Pancreas (tissue), 10 donors: ENCODE results near the gene USP51. TPM values are rescaled to one million over a fixed set of nuclear protein-coding genes. Genes with fewer than 3 reads are reported as not detected.
A peak's percentile ranks its signal among the peaks of the same experiment; 100 is the strongest.

Experiments
- ATAC-seq, 4 donors: fragments of 200-7000 bp; cut with Tn5 transposase; one replicate each; pipeline versions ENCODE4 v1.8.0 to v1.9.1; 2020; ENCODE audit warnings: mild to moderate bottlenecking in 4 of 4, moderate library complexity in 4 of 4
- DNase-seq, 6 donors: peaks; one replicate each; pipeline ENCODE4 v3.0.0-alpha.2; 2020
- FAIRE-seq: peaks from 2 replicates; lab custom pipeline; 2012; peaks lifted over from hg19 to GRCh38; lab: Jason Lieb, UNC
- H3K27ac ChIP-seq, 4 donors: fragments of 200-600 bp; sonication (generic); 1 replicate in 3 of 4; 2 replicates in 1 of 4; pipeline versions ENCODE4 v1.5.0 to v1.8.0; 2020
- H3K27me3 ChIP-seq, 4 donors: fragments of 200-600 bp; one replicate each; pipeline ENCODE4 v1.8.0; 2021
- H3K36me3 ChIP-seq, 3 donors: fragments of 200-600 bp; sonication (generic) in 1 of 3; one replicate each; pipeline versions ENCODE4 v1.5.0 to v1.8.0; 2020 to 2021
- H3K4me1 ChIP-seq, 3 donors: fragments of 200-600 bp; one replicate each; pipeline ENCODE4 v1.8.0; 2021
- H3K4me3 ChIP-seq, 4 donors: fragments of 200-600 bp; sonication (generic) in 2 of 4; one replicate each; pipeline versions ENCODE4 v1.5.0 to v1.8.0; 2020 to 2021
- H3K9me3 ChIP-seq, 4 donors: fragments of 200-600 bp; one replicate each; pipeline ENCODE4 v1.8.0; 2021
- WGBS, 2 donors: extraction: QIAGEN DNeasy Blood & Tissue Kit; methylation state at CpG; one replicate each; pipeline ENCODE4 v1.1.7; 2013; 5-methylcytosine and 5-hydroxymethylcytosine counted together
- intact Hi-C, 3 donors: fragments of 100-400 bp; cut with DNase I; formaldehyde crosslinking; loops; one replicate each; pipeline versions ENCODE4 v1.11.1 to v1.14.2; 2022
- polyA plus RNA-seq, 2 donors: library from polyadenylated mRNA; stranded (reverse); fragments of 200-250 nt; gene quantifications; one replicate each; pipeline ENCODE4 v1.2.3, GENCODE V29; 2013
- total RNA-seq, 6 donors: library from RNA; stranded (reverse); fragmentation: NEBNext Ultra II Directional in 4 of 6; extraction: Animal tissue kit (Norgen Biotek cat#: 25700) in 4 of 6; gene quantifications; one replicate each; pipeline versions ENCODE4 v1.2.1 to v1.2.4, GENCODE V29; 2021 to 2023
- TF ChIP-seq, protein P1 (sequence below), 4 donors: fragments of 200-600 bp; sonication (generic) in 3 of 4; IDR thresholded peaks; one replicate each; pipeline versions ENCODE4 v1.5.0 to v1.8.0; 2021; ENCODE audit warnings: antibody characterized with exemption in 4 of 4
- donor health status: healthy with polysubstance abuse.
- donor health status: DM: no; HTN: no; CAD: no; lungs with moderate emphysema.
- donor health status: DM: no; HTN: no; CAD: no.
- donor health status: control.
- donor health status: control.
- donor health status: Bipolar disorder and iron deficiency.
- donor health status: DM: yes; HTN: yes; CAD: no.
- donor health status: DM: no; HTN: no; CAD: no.
- donor health status: DM: no; HTN: no; CAD: no.
- donor health status: DM: yes; HTN: yes; CAD: no.

USP51 gene
- total and polyA plus RNA-seq, 8 donors: 0.65 to 2.2 (median 1.3) TPM

DNA sequence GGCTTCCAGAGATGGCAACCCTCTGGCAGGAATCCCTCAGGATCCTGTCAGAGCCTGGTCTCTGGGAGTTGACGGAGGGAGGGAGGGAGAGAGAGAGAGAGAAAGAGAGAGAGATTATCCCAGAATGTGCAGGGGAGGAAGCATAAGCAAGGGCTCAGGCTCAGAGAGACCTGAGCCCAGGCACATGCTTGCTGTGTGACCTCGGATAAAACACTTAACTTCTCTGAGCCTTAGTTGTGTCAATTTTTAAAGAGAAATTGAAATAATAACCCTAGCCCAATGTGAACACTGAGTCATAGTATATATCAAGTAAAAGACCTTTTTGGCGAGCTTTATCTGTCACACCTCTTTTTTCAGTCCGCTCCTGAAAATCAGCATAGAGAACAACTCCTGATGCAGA lies 473 bp upstream of the USP51 start:
- Histone ChIP-seq H3K4me1 (no peaks in the 10 kb centered on the region), H3K27me3 (peaks cover 0 to 5% (median 0%) of the 10 kb centered on the region in 4 donors), H3K4me3 (peak overlapping the region in 2 of 4 donors; percentile 52 to 56), H3K27ac (peak overlapping the region in 3 of 4 donors; percentile 66 to 87 (median 84)), H3K9me3 (no peaks in the 10 kb centered on the region), H3K36me3 (no peaks in the 10 kb centered on the region)
- intact Hi-C loops: no loop called here
- no peak for DNase-seq
- FAIRE-seq: no peak
- no peak for ATAC-seq
- TF ChIP-seq, protein P1, sequence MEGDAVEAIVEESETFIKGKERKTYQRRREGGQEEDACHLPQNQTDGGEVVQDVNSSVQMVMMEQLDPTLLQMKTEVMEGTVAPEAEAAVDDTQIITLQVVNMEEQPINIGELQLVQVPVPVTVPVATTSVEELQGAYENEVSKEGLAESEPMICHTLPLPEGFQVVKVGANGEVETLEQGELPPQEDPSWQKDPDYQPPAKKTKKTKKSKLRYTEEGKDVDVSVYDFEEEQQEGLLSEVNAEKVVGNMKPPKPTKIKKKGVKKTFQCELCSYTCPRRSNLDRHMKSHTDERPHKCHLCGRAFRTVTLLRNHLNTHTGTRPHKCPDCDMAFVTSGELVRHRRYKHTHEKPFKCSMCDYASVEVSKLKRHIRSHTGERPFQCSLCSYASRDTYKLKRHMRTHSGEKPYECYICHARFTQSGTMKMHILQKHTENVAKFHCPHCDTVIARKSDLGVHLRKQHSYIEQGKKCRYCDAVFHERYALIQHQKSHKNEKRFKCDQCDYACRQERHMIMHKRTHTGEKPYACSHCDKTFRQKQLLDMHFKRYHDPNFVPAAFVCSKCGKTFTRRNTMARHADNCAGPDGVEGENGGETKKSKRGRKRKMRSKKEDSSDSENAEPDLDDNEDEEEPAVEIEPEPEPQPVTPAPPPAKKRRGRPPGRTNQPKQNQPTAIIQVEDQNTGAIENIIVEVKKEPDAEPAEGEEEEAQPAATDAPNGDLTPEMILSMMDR (IDR thresholded peaks at IDR 0.05): no peak
- 57 to 62% methylated on average over 4 of the region's 4 CpGs for WGBS, 2 donors

DNA sequence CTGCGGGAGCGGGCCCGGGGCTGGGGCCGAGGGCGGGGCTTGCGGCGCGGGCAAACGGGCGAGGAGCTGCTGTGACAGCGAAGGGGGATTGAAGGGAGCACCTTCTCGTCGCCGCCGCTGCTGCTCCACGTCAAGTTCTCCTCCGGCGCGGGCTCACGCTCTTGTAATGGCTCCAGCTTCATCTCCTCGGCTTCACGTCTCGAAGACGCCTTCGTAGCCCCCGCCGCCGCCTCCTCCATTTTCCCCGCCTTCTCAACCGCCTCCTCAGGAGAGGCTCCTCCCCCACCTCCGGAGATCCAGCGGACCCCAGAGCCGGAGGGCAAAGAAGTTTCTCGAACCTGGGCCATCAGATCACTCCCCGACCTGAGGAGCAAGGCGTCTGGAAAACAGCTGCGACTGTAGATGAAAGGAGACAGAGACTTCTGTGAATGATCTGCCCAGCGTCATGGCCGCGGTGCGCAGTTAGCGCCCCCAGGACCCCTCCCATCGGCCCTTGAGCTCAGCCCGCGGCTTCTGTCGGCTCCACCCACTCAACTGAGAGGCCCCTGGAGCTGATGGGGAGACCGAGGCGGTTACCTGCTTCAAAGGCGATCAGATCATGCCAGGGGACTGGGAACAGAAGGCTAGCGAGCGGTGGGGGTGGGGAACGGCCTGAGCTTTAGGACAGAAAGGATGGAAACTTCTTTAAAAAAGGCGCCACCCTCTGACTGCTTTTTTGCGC lies 895 bp downstream of the USP51 start:
- no peak for FAIRE-seq
- H3K9me3 ChIP-seq: no peaks in the 10 kb centered on the region
- ATAC-seq: peak; percentile 83 to 88 (median 84)
- DNase-seq: peak; percentile 48 to 77 (median 66)
- WGBS, 2 donors: 0 to 33% methylated on average over 37 to 54 of the region's 54 CpGs
- H3K4me3 ChIP-seq: peak overlapping the region; percentile 23 to 56 (median 46)
- peaks cover 0 to 5% (median 0%) of the 10 kb centered on the region in 4 donors for H3K27me3 ChIP-seq
- no peaks in the 10 kb centered on the region for H3K36me3 ChIP-seq
- TF ChIP-seq, protein P1 (IDR thresholded peaks at IDR 0.05): no peak
- intact Hi-C loops: no loop called here
- no peaks in the 10 kb centered on the region for H3K4me1 ChIP-seq
- H3K27ac ChIP-seq: peak overlapping the region; percentile 48 to 87 (median 75)

DNA sequence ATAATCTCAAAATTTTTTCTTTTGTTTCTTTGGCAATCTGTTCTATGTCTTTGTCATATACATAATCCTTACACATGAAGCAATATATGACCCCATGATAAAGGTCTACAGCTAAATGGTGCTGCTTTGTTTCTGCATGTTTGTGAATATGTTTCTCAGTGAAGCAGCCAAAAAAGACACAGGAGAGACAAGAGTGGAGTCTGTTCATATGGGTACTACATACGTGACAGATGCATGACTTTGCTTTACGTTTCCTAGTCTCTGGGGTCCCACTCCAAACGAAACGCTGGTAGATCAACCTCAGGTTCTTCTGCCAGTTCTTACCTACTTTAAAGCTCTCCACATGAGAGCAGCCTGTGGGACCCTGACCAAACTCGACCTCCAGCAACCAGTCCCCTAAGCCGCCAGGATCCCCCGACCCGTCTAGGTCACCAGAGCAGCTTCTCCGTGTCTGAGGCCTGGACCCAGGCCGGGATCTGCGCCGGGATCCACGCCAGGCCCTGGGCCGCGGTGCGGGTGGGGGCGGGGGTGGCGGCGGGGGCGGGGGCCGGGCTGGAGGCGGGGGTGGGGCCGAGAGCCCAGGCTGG lies 1.5 kb downstream of the USP51 start:
- peak overlapping the region; percentile 23 to 56 (median 46) for H3K4me3 ChIP-seq
- no peak for DNase-seq
- peak overlapping the region in 1 of 4 donors; percentile 87 for H3K27ac ChIP-seq

DNA sequence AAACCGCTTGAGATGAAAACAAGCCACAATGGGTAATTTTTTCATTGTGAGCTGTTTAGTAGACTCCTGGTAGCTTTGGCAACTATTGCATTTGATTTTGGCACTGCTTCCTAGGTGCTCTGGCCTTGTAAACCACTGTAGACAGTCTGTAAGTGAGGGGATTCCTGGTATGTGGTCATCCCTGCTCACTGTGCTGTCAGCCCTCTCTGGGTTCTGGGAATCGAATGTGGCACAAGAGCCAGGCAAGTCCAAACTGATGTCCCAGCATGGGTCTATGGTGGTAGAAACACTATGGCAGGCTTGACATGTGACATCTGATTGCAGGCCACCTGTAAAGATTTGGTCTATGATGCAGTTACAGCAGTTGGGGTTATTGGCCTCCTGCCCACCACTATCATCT lies 2.5 kb downstream of the USP51 start:
- H3K4me3 ChIP-seq: no peak overlapping the region
- H3K4me1 ChIP-seq: no peaks in the 10 kb centered on the region
- no peak for ATAC-seq
- intact Hi-C loops: no loop called here
- no peaks in the 10 kb centered on the region for H3K9me3 ChIP-seq
- 65 to 67% methylated on average over 2 of the region's 2 CpGs for WGBS, 2 donors
- DNase-seq: no peak
- H3K36me3 ChIP-seq: no peaks in the 10 kb centered on the region
- H3K27me3 ChIP-seq: peaks cover 0 to 5% (median 0%) of the 10 kb centered on the region in 4 donors
- TF ChIP-seq, protein P1 (IDR thresholded peaks at IDR 0.05): no peak
- no peak overlapping the region for H3K27ac ChIP-seq
- no peak for FAIRE-seq

More for the DNA sequence above, 1.5 kb downstream of the USP51 start:
- no peak for FAIRE-seq
- TF ChIP-seq, protein P1 (IDR thresholded peaks at IDR 0.05): no peak
- ATAC-seq: no peak
- Histone ChIP-seq H3K4me1 (no peaks in the 10 kb centered on the region), H3K36me3 (no peaks in the 10 kb centered on the region), H3K9me3 (no peaks in the 10 kb centered on the region), H3K27me3 (peaks cover 0 to 5% (median 0%) of the 10 kb centered on the region in 4 donors)
- intact Hi-C loops: no loop called here
- 5 to 32% methylated on average over 23 of the region's 23 CpGs for WGBS, 2 donors
